Stimulated activated CD8-positive, alpha-beta memory T cell treated with anti-CD3 and anti-CD28 coated beads, Interleukin-2, amount 100 ng/mL, for 48 hours (primary cell): ENCODE results near the gene PGBD5.

Experiments
- DNase-seq, 2 donors: peaks; one replicate each; pipeline ENCODE4 v3.0.0-alpha.2; 2020; ENCODE audit warnings: low read depth in 2 of 2

PGBD5 gene

DNA sequence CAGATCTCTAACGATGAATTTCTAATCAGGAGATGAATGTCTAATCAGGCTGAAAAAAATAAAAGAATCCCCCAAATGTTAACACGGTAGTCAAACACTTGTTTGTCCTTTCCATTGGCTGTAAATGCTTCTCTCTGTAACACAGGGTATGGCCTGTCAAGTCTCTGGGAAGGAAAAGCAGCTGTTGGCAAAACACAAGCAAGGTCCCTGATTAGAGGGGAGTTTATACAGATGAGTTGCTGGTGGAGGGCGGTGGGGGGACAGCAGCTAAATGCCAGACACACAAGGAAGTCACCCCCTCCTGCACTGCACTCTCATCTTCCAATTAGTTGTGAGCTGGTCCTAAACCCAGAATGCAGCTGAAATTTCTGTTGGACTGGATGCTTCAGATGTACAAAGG lies 51.0 kb downstream of the PGBD5 start:
- no peak for DNase-seq

DNA sequence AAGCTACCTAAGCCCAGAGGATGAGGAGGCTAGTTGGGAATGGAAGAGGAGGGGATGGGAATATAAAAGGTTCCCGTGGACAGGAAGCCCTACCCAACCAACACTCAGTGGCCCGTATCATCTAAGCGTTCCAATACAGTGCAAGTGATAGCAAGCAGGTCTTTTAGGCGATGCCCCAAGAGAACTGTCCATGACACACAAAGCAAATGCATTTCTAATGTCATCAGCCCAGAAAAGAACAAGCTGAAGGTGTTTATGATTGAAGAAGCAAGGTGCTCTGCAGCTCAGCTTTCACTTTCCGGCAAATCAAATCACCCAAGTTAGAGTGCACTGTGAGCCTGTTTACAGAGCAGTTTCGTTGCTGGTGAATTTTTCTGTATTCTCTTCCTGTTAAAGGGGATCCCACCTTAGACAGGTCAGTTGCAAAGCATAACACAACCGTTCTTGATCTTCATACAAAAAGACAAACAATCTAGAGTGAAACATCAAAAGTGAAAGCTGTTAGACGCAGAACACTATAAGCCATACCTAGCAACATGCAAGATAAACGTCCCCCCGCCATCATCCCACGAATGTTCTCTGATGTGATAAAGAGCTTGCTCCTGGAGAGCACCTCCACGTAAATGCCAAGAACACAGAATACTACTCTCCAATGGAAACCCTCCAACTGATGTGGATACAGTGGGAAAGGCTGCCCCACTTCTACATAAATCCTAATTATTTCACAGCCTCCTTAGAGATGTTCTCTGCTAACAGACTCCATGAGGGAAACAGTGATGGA lies 54.0 kb downstream of the PGBD5 start:
- DNase-seq: no peak

DNA sequence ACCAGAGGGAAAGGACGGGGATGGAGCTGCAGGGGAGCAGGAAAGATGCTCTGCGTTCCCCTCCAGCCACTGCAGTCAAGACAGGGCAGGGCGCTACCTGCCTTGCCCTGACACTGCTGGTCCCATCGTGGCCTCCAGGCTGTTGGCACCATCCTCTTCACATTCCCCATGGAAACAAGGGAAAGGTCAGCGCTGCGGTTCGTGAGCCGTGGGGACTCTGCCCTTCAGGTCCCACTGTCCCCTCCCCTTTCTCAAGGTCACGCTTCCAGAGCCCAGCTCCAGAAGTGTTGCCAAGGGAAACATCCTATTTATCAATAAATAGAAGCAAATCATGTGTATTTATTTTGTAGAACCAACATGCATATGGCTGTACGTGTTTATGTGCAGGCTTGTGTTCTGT lies 56.0 kb downstream of the PGBD5 start:
- no peak for DNase-seq

DNA sequence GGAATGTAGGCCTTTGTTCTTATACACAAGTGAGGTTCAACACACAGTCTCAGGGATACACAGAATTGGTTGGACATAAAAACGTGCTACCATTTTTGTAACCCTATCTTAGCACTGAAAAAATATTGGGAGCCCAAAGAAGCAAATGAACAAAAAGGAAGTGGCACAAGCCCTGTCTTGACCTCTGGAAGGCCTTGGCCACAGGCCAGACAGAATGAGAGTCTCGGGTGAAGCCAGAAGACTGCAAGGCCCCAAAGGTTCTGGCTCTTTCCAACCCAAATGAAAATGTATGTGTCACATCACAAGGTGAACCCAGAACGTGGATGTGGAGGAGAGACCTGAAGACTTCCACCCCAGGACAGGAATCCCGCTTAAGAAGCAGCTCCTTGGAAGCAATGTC lies 57.3 kb downstream of the PGBD5 start:
- no peak for DNase-seq

DNA sequence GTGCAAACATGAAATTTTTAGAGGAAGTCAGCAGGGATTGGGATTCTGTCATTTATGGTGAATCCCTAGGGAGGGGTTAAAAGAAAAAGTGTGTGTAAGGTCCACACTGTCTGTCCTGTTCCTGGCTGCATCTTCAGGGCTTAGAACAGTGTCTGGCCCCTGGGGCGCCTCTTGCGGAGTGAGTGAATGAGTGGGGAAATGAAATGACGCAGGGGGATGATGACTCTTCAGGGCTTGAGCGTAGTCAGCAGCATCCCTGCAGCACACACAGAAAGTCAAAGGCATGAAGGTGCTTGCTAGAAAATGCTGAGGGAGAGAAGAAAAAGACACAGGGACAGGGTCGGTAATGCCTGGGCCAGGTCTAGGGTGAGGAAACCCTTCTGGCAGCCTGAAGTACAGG lies 57.8 kb downstream of the PGBD5 start:
- no peak for DNase-seq

DNA sequence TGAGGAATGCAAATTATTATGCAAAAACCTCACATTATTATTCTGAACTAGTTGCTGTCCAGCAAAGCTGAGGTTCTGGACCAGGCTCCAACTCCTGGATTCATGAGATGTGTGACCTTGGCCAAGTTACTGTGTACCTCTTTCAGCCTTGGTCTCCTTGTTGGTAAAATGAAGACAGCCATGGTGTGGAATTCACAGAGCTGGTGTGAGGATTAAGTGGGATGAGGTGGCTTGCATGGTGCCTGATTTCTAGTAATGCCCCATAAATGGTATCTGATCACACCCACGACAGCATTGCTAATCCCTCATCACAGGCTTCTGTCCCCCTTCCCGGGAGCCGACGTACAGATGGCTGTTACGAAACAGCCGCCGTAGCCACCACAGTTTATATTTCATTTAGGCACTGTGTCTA lies 59.6 kb downstream of the PGBD5 start:
- DNase-seq: no peak

DNA sequence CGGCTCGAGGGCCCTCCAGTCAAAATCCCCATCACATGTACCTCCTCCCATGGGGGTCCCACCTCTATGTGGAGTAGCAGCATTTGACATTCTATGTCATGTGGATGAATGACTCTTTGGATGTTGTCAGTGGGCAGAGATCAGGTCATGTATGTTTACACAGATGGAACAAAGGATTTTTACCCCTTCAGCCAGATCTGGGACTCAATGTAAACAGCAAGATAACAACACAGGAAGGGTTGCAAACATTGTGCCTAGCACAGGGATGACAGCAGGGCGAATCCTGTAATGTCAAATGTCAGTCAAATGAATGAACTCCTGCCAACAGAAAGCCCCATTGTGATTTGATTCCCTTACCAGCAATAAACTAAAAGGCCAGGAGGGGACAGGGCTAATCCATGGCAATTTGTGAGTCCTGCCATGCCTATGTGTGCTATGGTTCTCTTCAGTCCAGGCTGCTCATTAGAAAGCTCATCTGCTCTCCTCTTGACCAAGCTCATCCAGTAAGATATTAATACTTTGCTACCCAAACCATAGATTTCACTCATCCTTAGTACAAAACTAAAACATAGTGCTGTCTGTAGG lies 60.3 kb downstream of the PGBD5 start:
- DNase-seq: no peak

DNA sequence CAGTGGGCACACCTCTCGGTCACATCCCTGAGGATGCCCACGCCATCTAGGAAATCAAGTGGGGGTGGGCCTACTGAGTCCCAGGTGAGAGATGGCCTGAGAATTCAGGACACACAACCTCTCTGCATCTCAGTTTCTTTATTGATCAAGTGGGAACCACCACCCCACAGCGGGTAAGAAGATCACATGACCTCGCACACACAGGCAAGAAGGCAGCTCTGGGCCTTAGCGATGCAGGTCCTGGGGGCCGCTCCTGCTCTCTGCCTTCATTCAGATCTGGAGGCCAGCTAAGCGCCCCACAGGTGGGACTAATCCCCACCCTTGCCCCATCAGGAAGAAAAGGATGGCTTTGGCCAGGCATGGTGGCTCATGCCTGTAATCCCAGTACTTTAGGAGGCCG lies 63.2 kb downstream of the PGBD5 start:
- DNase-seq: no peak

DNA sequence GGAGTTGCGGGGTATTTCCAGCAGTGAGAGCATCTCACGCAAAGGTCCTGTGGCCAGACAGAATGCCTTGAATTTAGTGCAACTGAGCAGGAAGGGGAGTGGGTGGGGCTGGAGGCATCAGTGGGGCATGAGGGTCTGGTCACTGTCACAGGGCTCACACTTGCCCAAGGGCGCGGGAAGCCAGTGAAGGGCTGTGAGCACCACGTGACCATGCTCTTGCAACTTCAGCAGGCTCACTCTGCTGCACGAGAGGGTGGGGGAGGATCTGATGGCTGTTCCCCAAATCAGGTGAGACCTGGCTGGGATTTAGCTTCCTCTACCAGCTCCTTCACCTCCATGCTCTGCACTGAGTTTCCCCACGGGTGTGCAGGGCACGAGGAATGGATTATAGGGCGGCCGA lies 64.2 kb downstream of the PGBD5 start:
- DNase-seq: no peak

DNA sequence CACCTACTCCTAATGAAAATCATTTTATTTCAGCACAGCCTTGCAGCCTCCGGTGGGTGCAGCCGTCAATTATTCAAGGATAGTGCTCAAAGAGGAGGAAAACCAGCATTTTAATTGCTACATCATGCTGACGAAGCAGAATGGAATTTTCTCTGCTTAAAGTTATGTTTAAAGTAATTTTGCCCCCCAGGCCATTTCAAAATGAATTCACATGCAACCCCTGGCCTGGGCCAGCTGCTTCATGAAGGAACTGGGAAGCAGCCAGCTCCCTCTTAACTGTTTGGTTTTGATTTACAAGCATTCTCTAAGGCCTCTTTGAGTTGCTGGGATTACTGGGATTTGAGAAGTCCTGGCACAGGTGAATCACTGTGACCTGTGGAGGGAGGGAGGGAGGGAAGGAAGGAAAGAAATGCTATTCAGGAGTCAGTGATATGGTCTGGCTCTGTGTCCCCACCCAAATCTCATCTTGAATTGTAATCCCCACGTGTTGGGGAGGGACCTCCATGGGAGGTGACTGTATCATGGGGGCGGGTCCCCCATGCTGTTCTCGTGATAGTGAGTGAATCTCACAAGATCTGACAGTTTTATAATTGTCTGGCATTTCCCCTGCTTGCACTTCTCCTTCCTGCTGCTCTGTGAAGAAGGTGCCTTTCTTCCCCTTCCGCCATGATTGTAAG lies 66.0 kb downstream of the PGBD5 start:
- DNase-seq: no peak

DNA sequence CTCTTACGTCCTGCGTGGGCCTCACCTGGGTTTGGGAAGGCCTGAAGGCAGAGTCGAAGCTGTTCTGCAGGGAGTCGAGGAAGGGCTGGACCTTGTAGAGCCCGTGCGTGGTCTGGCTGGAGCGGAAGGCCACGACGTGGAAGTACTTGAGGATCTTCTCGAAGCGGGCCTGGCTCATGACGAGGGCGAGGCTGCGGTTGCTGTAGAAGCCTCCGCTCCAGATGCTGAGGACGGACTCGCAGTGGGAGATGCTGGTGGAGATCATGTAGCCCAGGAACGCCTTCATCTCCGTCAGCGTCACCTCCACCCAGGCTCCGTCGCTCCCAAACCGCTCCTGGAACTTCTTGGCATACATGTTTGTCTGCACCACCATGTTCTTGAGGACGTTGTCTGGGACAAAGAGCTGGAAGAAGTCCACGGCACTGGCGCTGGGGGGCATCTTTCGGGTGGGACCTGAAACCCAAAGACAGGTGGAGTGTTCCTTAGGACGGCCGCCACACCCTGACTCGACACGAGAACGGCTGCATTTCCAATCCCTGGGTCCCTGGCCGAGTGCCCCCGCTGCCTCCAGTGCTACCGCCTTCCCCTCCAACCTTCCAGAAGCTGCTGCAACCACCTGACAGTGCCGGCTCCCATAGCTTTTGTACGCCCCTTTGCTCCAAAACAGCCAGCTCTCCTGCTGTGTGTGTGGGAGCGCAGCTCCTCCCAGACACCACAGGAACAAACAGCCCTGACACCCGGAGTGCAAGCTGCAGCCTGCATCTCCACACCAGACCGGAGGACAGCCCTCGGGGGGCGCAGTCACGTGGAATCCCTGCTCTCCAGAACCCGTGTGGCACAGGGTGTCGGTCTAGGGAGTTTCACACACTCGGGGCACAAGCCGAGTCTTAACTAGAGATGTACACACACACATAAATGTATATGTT lies 69.0 kb downstream of the PGBD5 start:
- DNase-seq: no peak

DNA sequence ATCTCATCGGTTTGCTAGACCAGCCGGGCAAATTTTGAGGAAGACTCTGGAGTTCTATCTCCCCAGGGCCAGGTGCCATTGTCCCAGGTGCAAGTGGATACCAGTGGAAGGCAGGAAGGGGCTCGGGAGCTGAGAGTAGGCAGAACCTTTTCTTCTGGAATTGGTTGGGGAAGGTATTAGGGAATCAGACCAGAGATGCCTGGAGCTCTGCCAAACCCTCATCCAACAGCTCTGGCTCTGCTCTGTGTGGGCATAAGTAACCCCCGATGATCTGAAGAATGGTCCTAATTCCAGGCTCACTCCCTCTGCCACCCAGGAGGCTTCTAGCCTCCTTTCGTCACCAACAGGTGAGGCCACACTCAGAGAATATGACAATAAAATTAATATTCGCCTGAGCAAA lies 69.9 kb downstream of the PGBD5 start:
- no peak for DNase-seq

DNA sequence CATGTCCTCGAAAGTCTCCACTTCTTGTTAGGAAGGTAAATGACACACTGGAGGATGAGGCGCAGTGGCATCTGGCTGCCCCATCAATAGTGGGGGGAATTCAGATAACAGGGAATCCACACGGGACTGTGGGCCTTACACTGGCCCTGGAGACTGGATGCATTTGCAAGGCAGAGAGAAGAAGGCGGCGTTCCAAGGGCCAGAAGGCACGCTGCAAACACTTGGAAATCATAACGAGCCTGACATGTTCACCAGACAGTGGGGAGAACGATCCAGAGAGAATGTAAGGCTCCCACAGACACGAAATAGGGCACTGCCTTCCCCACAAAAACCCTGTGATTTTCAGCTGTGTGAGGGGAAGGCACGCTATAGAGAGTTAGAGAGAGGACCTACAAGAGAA lies 70.5 kb downstream of the PGBD5 start:
- no peak for DNase-seq

DNA sequence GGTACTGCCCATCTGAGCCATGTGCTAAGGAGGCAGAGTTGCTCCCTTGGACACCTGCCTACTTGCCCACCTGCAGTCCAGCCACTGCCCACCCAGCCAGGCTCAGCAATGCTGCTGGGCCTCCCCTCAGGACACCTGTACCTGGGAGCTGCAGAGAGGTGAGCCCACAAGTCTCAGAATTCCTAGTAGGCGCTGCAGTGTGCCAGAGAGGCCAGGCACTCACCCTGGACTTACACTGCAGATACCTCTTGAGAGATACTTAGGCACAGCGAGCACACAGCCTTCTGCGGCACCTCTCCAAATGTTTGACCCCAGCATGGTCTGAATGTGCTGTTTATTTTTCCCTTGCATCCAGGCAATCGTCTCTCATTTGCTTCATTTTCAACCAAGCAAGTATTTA lies 71.0 kb downstream of the PGBD5 start:
- no peak for DNase-seq

DNA sequence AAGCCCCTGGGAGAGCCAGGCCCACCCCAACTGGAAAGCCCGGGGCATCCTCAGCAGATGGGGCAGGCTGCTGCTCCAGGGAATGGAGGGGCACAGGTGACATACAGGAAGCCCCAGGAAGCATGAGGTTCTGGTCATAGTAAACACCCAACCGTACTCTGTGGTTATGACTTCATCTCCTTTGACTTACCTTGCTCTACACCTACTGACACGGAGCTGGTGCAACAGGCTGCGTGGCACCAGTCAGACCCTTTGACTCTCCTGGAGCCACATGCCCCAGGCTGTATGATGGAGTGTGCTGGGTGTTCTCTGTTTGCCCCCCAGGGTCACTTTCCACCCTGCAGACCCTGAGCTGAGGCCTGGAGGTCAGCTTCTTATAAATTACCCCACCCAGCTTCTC lies 72.1 kb downstream of the PGBD5 start:
- DNase-seq: no peak

DNA sequence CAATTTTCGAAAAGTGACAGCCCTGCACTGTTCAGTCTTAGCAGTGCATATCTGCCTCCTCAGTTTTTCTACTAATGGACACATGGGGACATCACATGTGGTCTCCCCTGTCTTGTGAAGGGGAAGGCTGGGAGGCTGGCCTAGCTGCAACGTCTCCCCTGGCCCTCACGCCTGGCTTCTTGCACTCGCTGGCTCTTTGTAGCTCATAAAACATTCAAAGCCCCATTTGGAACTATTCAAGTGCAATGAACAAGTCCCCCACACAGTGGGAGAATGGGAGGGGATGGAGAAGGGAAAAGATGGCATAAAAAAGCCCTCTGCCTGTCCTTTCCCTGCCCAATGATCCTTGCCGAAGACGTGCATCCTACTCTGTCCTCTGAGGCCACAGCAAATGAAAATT lies 73.6 kb downstream of the PGBD5 start:
- DNase-seq: no peak

DNA sequence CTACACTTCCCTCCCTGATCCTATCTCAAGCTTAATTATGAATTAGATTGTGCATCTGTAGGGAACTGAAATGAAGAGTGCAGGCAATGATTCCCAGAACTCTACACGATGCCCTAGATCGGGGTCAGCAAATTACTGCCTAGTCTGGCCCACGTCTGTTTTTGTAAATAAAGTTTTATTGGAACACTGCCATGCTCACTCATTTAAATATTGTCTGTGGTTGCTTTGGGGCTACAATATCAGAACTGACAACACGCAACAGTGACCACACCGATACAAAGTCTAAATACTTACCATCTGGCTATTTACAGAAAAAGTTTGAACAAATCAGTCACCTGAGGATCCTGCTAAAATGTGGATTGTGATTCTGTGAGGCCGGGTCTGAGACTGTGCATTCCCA lies 74.1 kb downstream of the PGBD5 start:
- DNase-seq: no peak

DNA sequence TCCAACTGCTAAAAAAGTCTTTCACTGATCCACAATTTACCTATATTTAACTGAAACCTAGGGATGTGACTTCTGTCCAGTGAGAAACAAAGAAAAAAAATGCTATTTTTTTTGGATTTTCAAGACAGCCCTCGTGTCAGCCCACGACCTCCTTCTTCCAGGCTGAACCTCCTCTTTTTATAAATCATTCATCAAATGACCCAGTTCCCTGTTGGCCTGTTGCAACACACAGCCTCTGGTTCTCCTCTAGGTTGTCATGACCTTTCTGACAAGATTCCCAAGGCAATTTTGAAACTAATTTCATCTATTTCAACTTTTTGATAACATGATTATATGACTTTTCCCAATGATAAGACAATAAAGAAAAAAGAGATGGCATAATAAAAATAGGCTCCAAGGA lies 74.6 kb downstream of the PGBD5 start:
- DNase-seq: no peak

DNA sequence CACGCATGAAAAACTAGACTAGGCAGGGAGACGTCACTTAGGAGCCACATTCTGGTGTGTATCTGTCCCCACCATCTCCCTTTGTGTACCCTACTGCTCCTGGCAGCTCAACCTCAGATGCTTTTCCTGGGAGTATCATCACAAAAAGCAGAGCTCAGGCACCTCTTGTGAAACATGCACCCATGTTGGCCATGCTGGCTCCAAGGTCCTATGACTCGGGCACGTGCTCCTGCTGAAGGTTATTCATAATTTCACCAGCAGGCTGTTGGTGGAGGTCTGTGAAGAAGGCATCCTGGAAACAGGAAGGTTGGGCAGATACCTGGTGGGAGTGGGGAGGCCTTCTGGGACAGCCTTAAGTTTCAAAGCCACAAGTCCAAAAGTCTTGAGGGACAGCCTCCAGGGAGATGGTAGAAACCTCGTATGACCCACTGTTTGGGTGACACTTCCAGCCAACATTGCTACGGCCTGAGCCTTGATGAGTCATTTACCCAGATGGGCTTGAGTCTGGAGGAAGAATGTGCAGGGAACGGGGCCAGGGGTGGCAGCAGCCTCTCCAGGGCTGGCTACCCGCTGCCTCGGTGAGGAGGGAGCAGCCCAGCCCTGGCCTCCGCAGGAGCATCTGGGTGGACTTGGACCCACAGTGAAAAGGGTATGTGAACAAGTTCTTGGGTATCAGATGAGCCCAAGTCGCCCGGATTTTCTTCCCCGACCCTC lies 75.8 kb downstream of the PGBD5 start:
- no peak for DNase-seq

DNA sequence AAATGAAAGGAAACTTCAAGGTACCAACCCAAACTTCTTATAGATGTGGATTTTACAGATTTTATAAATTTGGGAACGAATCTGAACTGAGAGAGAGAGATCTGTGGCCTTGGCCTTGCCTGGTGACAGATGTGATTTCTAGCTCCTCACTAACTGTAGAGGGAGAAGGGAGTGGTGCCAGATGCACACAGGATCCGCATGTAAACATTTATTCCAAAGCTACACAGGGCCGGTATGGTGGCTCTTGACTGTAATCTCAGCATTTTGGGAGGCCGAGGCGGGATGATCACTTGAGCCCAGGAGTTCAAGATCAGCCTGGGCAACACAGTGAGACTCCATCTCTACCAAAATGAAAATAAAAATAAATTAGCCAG lies 77.1 kb downstream of the PGBD5 start:
- no peak for DNase-seq

DNA sequence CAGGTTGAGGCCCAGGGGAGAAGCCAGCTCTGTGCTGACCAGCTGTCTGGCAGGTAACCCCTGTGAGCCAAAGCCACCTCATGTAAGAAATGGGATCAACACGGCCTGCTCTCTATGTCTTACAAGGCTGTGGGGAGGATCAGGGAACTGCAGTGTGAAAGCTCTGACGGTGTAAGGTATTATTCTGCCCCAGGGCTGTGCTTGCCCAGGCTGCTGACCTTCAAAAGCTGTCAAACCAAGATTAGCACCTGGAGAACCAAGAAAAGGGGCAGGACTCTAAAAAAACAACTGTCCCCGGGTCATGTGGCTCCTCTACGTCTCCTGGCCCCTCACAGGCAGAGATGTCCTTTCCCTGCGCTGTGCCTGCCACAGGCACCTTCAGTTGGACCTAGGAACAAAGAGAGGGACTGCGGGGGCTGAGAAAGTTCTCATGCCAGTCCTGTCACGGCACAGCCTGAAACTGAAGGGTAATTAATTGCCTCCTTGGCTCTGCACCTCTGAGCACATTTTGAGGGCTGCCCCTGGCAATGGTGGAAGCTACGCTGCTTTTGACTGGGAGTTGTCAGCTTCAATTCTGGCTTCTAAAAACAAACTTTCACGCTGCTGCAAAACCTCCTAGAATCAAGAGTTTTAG lies 77.6 kb downstream of the PGBD5 start:
- no peak for DNase-seq
